Stimulated activated CD4-positive, alpha-beta T cell treated with anti-CD3 and anti-CD28 coated beads, Interleukin-12 subunit alpha, Interleukin-12 subunit beta, amount 100 ng/mL, for 48 hours (primary cell): ENCODE results near the gene FAM76B.

Experiments
- DNase-seq, 3 donors: peaks; one replicate each; pipeline ENCODE4 v3.0.0-alpha.2; 2020; ENCODE audit warnings: low read depth in 2 of 3, low spot score in 1 of 3

The FAM76B gene

DNA sequence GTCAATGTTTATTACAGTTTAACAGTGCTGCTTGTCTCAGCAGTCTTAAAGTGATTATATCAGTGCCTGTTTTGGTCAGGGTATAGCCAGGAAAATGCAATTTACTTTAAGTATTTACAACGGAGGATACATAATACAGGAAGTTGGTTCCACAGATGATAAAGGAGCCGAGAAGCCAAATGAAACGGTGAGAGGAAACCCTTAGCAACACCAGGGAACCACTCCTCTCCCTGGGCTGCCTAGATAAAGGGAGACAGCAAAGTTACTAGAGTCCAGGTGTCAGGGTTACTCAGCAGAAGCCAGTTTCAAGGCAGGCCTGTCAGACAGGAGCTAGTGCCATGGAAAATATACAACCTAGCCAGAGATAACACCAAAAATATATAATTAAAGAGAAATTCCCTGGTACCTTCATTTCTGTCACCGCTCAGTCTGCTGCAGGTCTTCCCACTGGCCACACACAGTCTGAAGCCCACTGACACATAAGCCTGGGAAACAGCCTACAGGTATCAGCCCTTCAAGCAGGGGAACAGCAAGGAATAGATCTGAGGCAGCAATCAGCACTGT is 55.5 kb downstream of the FAM76B start:
- no peak for DNase-seq

- DNase-seq, result no peak
These were observed 56.5 kb downstream of the FAM76B start for GRCh38 chr11:95732930-95733602.

DNA sequence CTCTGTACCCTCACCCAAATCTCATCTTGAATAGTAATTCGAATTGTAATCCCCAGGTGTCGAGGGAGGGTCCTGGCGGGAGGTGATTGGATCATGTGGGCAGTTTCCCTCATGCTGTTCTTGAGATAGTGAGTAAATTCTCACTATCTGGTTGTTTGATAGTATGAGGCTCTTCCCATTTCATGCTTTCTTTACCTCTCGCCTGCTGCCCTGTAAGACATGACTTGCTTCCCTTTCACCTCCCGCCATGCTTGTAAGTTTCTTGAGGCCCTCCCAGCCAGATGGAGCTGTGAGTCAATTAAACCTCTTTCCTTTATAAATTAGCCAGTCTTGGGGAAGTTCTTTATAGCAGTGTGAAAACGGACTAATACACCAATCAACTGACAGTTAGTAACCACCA is 60.1 kb downstream of the FAM76B start:
- no peak for DNase-seq

DNA sequence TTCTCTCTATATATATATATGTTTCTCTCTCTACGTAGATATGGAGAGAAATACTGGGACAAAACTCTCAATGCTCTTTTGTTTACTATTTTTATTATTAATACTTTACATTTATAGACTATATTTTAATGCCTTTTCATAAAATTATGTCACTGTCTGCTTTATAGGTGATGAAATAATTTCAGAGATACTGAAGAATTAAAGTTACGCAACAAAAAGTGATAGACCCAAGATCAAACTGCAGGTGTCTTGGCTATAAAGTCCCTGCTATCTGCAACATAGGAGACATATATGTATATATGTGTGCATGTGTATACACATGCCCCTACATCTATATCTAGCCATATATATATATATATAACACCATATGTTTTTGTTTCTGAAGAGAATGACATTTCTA is 60.8 kb downstream of the FAM76B start:
- no peak for DNase-seq

- DNase-seq, result no peak
These were observed 61.5 kb downstream of the FAM76B start for GRCh38 chr11:95728094-95728493.

GRCh38 chr11:95727620-95728019 is 62.0 kb downstream of the FAM76B start:
- no peak for DNase-seq

GRCh38 chr11:95727111-95727510 is 62.5 kb downstream of the FAM76B start:
- DNase-seq, result no peak

DNA sequence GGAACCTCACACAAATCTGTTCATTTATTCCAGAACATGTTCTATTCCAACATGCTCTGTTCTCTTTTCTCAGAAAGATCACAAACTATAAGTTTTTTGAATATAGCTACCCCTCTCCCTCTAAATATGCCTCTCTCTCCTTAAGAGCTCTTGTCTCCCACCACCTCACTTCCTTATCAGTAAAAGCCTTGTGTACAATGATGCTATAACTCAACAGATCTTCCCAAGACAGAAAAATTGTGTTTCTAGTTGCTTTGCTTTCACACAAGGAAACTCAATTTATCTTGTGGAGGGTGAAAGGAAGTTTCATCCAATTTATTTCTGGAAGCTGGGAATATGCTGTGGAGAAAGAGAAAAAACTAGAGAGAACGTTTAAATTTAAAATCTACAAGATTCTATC is 64.4 kb downstream of the FAM76B start:
- DNase-seq, result no peak

- DNase-seq, result no peak
These were observed 66.1 kb downstream of the FAM76B start for GRCh38 chr11:95723361-95723942.

DNA sequence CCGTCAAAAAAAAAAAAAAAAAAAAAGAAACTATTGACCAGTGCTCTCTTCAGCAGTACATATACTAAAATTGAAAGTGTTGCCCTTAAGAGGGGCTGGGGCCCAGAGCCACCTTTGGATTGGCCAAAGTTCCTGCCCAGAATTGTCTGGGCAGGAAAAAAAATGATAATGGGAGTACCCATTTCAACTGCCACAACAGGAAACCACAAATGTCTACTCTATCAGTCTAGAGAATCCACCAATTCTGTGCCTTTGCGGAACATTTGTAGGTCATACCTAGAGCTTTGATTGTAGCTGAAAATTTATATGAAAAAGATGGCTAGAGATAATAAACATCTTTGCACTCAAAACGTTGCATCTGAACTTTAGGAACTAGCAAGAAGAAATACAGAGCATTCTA is 69.4 kb downstream of the FAM76B start:
- no peak for DNase-seq
